ENCODE measurements around the gene OGFOD3. TPM values are rescaled to one million over a fixed set of nuclear protein-coding genes. Genes with fewer than 3 reads are reported as not detected.
"Not testable (repeated sequence)": the region's sequence is repeated elsewhere in the genome, so short reads cannot be mapped to it uniquely, and the experiment has no call there.

The OGFOD3 gene
- polyA plus RNA-seq, 3 donors = 25.5 to 30.0 (median 29.3) TPM

DNA sequence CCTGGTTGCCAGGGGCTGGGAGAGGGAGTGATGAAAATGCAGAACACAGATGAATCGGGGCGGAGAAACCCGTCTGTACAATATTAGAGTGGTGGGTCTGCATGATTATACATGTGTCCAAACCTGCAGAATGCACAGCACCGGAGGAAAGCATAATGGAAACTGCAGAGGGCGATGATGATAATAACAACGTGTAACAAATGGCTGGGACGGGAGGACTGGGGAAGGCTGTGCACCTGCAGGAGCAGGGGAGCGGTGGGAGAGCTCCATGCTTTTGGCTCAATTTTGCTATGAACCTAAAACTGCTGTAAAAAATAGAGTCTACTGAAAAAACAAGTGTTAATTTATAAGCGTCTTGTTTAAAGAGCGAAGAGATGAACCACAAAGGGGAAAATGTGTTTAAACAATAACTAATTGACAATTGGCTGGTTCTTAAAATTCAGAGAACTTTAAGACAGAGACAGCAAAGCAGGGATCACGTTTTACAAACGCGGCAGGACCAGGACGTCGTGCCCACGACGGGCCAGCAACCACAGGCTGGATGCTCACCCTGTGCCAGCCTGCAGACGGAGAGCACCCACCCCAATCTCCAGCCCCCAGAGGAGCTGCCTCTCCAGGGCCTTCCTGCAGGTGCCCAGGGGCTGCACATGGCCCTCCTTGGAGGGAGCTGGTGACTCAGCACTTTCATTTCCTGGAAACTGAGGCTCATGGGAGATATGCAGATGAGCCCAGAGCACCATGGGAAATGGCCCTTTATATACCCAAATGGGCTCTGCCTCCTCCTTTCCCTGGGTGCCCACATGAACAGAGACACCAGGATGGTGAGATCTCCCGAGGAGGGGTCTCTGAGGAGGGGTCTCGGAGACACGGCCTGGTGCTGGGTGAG is 59.7 kb downstream of the OGFOD3 start, which contains the start of gene TEX19:
TEX19 (plus strand) TSS at position 783 of the 886 bp plus-strand sequence. CDS start 2,904 bp downstream, outside the sequence.
- no peak for DNase-seq

- DNase-seq = no peak
Observed at GRCh38 chr17:82357394-82357793, 61.0 kb downstream of the OGFOD3 start.

DNA sequence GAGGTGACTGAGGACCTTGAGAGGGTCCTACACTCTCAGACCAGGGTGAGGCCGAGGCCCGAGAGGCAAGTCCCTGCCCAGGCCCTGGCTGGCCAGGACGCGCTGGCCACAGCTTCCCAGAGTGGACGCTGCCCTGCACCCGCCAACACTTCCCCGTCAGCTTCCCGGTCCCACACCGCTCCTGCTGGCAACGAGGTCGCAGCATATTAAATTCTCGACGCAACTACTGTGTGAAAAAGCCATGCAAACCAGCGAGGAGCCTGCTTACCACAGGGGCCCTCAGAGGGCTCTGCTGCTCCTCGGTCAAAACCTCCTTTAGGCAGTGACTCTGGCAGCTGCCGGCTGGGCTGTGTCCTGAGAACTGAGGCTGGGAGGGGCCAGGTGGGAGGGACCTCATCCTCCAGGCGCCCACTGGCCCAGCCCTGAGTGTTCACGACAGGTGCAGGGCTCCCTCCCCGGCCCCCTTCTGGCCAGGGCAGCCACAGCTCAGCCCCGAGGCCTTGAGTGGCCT is 61.5 kb downstream of the OGFOD3 start:
- no peak for DNase-seq

DNA sequence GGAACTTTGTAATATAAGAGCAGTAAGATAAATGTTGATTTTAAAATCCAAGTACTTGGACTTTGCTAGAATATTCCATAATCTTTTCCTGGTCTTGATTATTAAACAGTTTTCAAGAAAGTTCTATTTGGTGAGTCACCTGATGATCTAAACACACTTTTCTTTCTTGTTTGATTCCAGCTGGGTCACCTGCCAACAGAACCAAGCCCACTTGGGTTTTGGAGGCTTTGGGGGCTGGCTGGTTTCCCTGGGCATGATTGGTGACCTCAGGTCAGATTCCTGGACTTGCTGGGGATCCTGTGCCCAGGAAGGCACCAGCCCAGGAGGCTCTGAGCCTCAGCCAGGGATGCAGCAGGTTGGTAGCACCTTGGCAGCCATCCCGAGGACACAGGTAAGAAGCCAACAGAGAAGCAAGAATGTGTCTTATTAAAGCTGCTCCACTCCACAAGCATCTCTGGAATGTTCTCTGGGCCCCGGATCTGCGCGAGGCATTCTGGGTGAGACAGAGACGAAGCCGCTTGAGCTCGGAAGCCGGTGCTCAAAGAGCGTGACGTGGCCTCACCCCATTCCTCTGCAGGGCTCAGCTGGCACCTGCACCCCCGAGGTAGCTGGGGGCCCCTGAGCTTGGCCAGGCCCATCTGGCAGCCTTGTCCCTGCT is 62.5 kb downstream of the OGFOD3 start:
- no peak for DNase-seq

GRCh38 chr17:82354804-82355308 is 63.5 kb downstream of the OGFOD3 start:
- DNase-seq = no peak

- DNase-seq = no peak
Observed at GRCh38 chr17:82353484-82353883, 64.9 kb downstream of the OGFOD3 start.

DNA sequence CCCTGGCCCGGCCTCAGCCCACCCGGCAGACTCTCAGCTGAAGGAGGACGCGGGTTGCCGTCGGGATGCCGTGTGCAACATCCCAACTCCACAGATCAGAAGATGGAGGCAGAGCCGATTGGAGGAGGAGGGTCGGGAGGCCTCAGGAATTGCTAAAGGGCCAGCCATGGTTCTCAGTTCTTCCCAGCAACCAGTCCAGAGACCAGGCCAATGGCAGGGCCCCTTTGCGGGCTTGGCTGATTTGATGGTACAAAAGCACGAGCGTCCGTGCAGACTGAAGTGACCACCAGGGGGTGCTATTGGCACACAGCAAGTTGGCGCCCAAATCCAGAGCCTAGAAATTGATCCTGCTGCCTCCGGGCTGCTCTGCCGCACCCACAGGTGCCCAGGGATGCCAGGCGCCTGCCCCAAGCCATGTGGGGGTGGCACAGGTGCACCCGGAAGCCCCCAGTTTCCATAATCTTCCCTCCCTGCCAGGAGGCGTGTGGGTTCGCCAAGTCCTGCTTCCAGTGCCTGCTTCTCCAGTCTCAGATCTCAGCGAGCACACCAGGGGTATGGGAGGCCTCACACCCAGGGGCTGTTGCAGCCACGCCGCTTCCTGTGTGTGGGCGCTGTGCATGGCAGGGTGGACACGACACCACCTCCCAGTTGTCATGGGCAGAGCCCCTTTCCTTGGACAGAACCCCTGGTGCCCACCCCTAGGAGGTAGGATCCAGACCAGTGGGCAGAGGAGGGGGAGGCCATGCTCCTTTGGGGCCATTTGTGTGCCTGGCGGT is 66.5 kb downstream of the OGFOD3 start:
- peak; percentile 85 for DNase-seq

DNA sequence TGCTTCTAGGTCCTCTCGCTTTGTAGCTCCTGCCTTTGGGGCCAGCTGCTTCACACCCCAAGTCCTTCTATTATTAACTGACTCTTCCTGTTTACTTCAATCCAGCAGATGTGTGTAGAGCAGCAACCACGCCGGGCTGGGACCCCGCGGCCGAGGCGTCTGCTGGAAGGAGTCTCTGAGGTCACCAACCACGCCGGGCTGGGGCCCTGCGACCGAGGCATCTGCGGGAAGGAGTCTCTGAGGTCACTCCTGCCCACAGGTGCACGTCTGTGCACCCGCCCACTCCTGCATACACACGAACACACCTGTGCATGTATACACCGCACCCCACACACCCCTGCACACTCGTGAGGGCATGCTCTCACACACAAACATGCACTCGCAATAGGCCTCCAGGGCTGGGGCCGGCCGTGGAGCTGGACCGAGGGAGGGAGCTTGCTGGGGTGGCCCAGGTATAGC is 67.1 kb downstream of the OGFOD3 start:
- no peak for DNase-seq

- no peak for DNase-seq
Observed at GRCh38 chr17:82350182-82351030, 68.0 kb downstream of the OGFOD3 start.

DNA sequence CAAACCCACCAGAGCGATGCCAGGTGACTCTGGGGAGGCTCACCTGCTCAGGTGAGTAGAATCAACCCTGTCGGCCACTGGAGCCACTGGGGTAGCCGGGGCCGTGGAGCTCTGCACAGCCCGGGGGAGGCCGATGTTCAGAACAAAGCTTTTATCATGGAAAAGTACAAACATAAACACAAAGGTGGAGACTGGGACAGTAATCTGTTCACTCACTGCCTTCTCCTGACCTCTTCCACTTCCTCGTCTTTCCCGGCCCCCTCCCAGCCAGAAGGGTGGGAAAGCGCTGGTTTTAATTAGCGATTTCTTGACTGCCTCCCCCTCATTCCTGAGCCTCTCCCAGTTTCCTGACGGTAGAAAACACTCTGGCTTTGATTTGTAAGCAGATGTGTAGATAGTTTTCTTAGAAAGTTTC is 69.1 kb downstream of the OGFOD3 start:
- DNase-seq = no peak

DNA sequence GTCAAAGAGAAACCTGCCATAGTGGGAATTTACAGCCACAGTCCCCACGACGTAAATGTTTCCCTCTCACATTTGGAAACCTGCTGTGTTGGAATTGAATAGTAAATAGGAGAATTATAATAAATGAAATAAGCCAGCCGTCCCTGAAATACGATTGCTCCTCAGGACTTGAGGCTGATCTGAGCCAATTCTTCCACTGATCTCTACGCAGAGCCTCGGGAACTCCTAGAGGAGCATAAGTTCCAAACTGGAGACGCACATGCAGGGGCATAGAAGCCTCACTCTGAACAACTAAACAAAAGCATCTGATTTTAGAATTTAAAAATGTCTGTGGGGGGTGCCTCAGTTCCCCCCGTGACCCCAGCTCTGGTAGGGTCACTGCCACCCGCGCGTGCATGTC is 69.5 kb downstream of the OGFOD3 start:
- no peak for DNase-seq

DNA sequence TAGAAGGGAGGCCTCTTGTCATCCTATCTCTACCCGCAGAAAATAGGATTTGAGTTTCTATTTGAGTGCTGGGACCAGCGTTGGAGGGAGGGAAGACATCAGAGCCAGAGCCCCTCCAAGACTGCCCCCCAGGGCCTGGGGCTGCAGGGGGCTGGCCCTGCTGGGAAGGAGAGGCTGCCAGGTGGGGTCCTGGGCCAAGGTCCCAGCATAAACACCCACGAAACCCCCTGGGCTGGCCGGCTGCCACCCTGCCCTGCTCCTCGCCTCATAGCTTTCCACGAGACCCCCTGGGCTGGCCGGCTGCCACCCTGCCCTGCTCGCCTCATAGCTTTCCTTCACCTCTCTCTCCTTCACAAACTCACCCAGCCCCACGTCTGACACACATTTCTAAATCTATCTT is 70.0 kb downstream of the OGFOD3 start:
- no peak for DNase-seq

DNA sequence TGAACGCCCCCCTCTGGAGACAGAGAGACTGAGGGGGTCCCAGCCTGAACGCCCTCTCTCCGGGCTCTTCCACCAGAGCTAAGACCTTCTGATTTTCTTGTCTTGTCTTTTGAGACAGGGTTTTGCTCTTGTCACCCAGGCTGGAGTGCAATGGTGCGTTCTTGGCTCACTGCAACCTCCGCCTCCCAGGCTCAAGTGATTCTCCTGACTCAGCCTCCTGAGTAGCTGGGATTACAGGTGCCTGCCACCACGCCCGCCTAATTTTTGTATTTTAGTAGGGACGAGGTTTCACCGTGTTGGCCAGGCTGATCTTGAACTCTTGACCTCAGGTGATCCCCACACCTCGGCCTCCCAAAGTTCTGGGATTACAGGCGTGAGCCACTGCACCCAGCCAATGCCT is 70.4 kb downstream of the OGFOD3 start:
- DNase-seq = not testable (repeated sequence)

DNA sequence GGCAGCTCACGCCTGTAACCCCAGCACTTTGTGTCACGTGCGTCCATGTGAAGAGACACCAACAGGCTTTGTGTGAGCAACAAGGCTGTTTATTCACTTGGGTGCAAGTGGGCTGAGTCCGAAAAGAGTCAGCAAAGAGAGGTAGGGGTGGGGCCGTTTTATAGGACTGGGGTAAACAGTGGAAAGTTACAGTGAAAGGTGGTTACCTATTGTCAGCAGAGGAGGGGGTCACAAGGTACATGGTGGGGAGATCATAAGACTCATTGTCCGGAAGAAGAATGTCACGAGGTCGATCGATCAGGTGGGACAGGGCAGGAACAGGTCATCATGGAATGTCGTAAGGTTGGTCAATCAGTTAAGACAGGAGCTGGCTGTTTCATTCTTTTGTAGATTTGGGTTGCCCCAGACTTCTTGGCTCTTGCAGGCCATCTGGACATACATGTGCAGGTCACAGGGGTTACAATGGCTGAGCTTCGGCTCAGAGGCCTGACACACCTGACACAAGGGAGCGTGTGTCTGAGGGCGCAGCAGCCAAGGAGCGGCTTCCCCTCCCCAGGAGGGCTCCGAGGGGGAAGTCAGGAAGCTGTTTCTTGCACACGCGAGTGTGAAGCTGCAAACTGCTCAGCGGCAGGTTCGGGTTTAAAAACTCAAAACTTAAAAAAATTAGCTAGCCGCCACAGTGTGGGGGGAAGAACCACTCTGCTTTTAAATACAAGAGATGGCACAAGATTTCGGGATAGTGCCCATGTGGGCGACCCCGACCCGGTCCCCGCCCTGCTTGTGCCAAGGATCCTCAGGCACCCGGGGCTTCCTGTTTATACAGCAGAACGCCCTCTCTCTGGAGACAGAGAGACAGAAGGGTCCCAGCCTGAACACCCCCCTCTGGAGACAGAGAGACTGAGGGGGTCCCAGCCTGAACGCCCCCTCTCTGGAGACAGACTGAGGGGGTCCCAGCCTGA is 71.8 kb downstream of the OGFOD3 start:
- no peak for DNase-seq

GRCh38 chr17:82345151-82345976 is 73.0 kb downstream of the OGFOD3 start:
- no peak for DNase-seq

- no peak for DNase-seq
Observed at GRCh38 chr17:82344175-82344907, 74.0 kb downstream of the OGFOD3 start.

- DNase-seq = no peak
Observed at GRCh38 chr17:82343560-82343959, 74.8 kb downstream of the OGFOD3 start.
